HG02678 (cell line): ENCODE data around the gene FHIP2A.
"Not testable (repeated sequence)": the region's sequence is repeated elsewhere in the genome, so short reads cannot be mapped to it uniquely, and the experiment has no call there.

Experiments used
- ATAC-seq: cut with Tn5 transposase; IDR thresholded peaks from one replicate; pipeline ENCODE4 v1.9.1; 2021; ENCODE audit warnings: mild to moderate bottlenecking, moderate library complexity; ENCODE audit not compliant: unreplicated experiment

FHIP2A gene

DNA sequence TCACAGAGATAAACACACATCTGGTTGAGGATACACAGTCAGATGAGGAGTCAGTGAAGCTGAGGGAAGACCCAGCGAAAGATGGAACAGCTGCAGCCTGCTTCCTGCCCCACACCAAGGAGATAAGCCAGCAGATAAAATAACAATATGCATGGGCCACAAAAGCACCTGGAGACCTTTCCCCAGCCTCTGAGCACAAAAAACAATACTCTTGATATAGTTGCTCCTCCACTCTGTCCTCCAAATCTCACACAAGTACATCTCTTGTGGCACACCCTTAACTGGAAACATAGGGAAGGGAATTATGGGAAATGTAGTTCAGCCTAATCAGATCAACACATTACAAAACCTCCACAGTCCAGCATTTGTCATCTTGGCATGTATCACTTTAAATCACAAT, 9.7 kb upstream of the FHIP2A start:
- no peak for ATAC-seq

GRCh38 chr10:114815791-114816190, 5.8 kb upstream of the FHIP2A start:
- no peak for ATAC-seq

- no peak for ATAC-seq
These were observed 5.3 kb upstream of the FHIP2A start for GRCh38 chr10:114816308-114816707.

DNA sequence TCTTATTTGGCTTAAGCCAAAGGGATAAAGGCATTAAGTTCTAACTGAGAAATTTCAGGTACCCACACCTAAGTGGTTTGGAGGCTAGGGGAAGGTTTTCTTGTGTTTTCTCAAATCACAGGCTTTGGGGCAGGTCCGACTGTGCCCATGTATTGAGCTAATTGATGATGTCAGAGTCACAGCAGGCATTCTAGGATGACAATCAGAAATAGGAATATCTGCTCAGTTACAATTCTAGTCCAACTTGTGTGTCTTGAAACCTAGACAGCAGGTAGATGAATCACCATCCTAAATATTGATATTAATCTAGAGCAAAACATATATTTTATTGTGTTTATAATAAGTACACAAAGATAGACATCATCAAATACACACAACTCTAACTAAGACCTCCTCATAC, 2.3 kb upstream of the FHIP2A start:
- ATAC-seq, result no peak

DNA sequence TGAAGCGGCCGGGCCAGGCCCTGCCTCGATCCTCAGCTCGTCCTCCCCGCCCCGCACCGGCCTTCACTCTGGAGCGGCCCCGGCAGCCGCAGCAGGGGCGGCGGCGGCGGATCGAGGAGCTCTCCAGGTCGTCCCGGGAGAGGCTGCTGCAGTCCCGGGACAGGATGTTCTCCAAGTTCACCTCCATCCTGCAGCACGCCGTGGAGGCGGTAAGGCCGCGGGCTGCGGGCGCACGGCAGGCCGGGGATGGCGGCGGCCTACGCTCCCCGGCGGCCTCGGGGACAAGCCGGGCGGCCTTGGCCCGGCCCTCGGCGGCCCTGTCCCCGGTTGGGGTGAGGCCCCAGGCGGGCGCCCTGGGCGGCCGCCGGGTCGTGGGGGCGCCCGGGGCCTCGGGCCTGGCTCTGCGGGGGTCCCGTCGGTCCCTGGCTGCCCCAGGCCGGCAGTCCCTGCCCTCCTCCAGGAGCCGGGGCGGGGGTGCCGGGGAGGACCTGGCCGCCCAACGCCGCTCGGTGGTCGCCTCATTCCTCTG, 399 bp downstream of the FHIP2A start:
- ATAC-seq, result peak; percentile 40

DNA sequence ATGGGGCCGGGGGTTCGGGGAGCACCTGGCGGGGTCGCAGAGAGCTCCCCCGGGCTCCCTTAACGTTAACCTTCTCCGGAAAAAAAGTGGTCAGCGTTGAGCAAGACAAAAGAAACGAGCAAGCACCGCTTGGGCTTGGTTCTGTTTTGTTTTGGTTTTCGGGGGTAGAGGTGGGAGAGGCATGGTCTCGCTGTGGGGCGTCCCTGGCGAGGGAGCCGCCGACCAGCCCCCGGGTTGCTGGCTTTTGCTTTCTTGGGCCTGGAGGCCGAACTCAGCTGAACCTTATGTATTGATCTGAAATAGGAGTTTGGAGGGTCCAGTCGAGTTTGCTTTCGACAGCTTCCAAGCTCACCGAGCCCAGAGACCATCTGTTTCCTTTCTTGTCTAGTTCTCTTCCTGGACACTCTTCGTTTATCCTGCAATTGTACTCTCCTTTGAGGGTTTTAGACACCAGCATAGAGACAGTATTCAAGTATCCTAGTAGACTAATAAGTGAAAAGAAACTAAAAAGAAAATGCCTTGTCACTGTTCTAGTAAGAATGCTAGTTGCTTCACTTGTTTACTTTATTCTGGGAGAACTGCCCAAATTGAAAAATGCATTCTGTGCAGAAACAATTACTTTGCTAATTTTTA, 980 bp downstream of the FHIP2A start:
- peak; percentile 23 for ATAC-seq

GRCh38 chr10:114823077-114823463, 1.5 kb downstream of the FHIP2A start:
- no peak for ATAC-seq

DNA sequence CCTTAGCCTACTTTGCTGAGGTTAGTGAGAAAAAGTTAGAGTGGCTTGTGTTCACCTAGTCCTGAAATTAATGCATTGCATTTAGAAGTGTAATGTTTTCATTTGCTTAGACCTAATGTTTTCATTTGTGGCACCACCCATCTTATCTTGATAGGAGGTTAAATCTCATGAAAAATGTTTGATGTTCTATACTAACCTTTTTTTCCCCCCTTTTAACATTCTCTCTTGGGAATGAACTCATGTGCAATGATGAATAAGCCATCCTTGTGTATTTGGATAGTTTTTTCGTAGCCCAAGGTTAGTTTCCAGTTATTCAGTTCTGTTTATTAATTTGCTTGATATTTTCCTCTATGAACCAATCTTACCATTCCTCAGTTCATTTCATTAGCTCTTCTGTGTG, 2.8 kb downstream of the FHIP2A start:
- no peak for ATAC-seq

GRCh38 chr10:114825513-114826253, 4.1 kb downstream of the FHIP2A start:
- ATAC-seq, result peak; percentile 44

DNA sequence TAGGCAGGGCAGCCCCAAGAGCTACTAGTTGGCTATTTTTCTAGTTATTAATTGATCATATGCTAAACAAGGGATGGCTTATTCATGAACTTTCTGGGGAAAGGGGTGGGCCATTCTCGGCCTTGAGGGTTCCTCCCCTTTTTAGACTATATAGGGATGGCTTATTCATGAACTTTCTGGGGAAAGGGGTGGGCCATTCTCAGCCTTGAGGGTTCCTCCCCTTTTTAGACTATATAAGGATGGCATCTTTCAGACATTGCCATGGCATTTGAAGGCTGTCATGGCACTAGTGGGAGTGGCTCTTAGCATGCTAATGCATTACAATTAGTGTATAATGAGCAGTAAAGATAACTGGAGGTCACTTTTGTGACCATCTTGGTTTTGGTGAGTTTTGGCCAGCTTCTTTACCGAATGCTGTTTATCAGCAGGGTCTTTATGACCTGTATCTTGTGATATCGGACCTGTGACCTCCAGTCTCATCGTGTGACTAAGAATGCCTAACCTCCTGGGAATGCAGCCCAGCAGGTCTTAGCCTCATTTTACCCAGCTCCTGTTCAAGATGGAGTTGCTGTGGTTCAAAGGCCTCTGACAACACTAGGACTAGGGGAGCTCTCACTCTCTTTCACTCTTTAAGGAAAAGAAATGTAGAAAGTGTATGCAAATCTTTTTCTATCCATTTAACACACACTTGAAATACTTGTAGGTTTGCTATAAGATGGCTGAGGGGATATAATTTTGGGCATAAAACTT, 7.8 kb downstream of the FHIP2A start:
- no peak for ATAC-seq

DNA sequence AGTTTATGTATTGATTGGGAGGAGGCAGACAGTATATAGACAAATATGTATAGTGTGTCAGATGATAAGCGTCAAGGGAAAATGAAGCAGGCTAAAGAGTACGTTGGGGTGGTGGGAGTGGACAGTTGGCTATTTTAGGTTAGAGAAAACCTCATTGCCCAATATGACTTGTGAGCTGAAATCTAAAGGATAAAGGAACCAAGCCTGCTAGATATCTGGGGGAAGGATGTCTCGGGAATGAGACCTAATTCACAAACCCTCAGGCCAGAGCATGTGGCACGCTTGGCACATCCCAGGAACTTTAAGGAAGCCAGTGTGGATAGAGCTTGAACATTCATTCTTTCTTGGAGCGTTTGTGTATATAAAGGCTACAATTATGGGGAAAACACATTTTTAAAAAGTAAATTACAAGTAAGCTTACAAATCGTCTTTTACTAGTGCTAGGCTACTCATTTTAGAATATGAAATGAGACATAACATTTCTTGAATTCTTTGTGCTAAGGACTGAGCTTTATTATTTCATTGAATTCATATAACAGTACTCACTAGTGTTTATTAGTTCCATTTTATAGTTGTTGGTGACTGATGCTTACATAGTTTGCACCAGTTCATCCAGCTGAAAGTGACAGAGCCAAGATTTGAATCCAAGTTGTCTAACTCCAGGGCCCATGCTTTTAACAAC, 9.7 kb downstream of the FHIP2A start:
- ATAC-seq, result no peak

DNA sequence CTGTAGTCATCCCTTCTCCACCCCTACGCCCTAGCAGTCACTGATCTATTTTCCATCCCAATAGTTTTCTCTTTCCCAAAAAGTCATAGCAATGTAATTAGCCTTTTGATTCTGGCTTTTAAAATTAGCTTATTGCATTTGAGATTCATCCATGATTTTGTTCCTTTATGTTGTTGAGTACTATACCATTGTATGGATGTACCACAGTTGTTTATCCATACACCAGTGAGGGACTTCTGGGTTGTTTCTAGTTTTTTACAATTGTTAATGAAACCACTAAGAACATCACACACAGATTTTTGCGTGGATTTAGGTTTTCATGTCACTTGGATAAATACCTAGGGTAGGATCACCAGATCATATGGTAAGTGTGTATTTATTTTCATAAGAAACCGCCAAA, 16.1 kb downstream of the FHIP2A start:
- no peak for ATAC-seq

- no peak for ATAC-seq
These were observed 18.3 kb downstream of the FHIP2A start for GRCh38 chr10:114839901-114840300.

DNA sequence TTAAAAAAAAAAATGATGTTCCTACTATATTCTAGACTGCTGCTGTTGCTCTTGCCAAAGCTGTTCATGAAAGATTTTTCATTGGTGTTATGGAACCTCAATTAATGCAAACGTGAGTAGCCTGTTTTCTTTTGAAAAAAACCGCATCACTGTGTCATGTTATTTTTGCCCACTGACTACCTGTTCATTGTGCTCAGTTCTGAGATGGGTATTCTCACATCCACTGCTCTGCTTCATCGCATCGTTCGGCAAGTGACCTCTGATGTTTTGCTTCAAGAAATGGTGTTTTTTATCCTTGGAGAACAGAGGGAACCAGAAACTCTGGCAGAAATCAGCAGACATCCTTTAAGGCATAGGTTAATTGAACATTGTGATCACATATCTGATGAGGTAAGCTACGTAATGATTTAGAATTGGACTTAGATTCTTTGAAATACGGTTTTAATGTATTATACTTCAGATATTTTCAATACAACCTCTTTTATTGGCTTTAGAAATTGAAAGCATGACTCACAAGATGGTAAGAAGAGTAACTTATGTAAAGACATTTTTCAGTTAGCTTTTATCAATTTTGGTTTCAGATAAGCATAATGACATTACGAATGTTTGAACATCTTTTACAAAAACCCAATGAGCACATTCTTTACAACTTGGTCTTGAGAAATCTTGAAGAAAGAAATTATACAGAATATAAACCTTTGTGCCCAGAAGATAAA, 24.6 kb downstream of the FHIP2A start:
- ATAC-seq, result no peak

DNA sequence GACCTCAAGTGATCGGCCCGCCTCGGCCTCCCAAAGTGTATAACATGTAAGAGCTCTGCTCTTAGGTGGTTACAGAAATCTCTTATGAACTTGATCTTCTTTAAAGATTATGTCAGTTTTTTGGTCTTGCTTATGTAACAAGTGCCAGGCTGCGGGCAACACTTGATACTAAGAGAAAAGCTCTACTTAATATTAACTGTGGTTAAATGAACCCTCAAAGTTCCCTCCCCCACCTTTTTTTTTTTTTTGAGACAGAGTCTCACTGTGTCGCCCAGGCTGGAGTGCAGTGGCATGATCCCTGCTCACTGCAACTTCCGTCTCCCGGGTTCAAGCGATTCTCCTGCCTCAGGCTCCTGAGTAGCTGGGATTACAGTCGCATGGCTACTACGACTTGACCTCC, 25.9 kb downstream of the FHIP2A start:
- not testable (repeated sequence) for ATAC-seq

DNA sequence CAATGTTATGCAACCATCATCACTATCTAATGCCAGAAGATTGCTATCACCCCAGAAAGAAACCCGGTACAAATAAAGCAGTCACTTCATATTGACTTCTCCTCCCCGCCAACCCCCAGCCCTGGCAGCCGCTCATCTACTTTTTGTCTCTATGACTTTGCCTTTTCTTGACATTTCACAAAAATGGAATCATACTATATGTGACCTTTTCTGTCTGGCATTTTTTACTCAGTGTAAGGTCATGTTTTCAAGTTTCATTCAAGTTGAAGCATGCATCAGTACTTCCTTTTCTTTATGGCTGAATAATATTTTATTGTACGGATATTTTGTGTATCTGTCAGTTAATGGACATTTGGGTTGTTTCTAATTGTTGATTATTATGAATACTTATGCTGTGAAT, 28.1 kb downstream of the FHIP2A start:
- no peak for ATAC-seq

GRCh38 chr10:114850126-114850525, 28.5 kb downstream of the FHIP2A start:
- ATAC-seq, result no peak

- ATAC-seq, result no peak
These were observed 29.8 kb downstream of the FHIP2A start for GRCh38 chr10:114851336-114851735.

- ATAC-seq, result no peak
These were observed 30.6 kb downstream of the FHIP2A start for GRCh38 chr10:114852197-114852596.

DNA sequence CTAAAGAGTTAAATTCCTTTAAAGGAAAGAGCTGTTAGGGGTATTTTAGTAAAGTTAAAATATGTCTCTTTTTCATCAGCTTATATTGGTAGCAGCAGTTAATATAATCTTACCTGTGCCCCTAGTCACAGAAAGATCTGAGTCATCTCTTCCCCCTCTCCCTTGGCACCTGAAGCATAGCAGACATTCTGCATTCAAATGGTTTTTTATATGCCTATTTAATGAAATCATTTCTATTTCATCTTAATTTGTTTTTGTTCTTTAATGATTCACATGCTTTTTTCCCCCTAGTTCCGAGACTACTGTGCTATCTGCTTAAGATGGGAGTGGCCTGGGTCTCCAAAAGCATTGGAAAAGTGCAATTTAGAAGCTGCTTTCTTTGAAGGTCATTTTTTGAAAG, 33.3 kb downstream of the FHIP2A start:
- ATAC-seq, result no peak
